GM18502 (cell line): Measurements from ENCODE around the gene KRT6C.

Experiments used
- ATAC-seq: cut with Tn5 transposase; IDR thresholded peaks from one replicate; pipeline ENCODE4 v1.9.1; 2021; ENCODE audit warnings: mild to moderate bottlenecking; ENCODE audit not compliant: unreplicated experiment, poor library complexity

KRT6C gene

GRCh38 chr12:52436828-52437474, 36.7 kb downstream of the KRT6C start:
- no peak for ATAC-seq

DNA sequence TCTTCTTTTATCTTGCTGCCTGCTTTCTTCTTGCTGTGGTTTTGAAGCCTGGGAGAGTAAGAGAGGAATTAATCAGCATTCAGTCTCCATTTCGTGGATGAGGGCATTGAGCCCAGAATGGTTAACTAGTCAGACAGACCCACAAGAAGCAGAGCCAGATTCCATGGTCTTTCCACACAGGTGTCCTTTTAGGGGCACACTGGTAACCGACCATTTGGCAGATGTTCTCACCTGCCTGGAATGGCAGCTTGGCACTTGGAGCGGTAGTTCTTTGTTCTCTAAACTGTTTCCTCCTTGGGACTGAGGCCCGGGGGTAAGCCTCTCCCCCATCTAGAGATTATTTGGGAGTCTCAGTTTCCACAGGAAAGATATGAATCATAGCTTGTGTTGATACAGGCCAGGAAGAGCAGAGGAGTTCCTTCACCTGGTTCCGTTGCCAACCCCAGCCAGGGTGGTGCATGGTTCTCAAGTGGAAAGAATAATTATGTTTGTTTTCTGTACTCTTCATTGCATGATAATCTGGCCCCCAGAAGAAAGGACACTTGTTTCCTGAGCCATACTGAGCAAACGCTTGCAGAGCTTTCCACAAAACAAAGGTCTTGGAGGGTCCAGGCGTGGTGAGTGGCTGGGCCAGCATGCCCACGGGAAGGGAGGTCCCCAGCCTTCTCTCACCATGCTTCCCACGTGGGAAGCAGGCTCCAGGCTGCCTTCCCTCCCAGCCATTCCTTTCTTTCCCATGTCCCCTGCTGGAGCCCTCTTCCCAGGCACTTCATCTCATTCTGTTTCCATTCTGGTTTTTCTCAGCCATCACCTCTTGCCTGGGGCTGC, 37.4 kb downstream of the KRT6C start:
- no peak for ATAC-seq

DNA sequence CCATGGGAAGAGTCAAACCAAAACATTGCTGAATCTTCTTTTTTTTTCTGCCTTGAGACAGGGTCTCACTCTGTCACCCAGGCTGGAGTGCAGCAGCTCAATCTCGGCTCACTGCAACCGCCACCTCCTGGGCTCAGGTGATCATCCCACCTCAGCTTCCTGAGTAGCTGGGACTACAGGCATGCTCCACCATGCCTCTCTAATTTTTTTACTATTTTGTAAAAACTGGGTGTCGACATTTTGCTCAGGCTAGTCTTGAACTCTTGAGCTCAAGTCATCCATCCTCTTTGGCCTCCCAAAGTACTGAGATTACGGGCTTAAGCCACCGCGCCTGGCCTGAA, 38.0 kb downstream of the KRT6C start:
- no peak for ATAC-seq

- ATAC-seq: no peak
Observed at GRCh38 chr12:52434760-52435530, 38.7 kb downstream of the KRT6C start.

GRCh38 chr12:52434081-52434733, 39.4 kb downstream of the KRT6C start, which contains the start of gene KRT75:
Gene KRT75 (minus strand): TSS chr12:52434371. CDS start chr12:52434304, 67 bp downstream.
- ATAC-seq: no peak

DNA sequence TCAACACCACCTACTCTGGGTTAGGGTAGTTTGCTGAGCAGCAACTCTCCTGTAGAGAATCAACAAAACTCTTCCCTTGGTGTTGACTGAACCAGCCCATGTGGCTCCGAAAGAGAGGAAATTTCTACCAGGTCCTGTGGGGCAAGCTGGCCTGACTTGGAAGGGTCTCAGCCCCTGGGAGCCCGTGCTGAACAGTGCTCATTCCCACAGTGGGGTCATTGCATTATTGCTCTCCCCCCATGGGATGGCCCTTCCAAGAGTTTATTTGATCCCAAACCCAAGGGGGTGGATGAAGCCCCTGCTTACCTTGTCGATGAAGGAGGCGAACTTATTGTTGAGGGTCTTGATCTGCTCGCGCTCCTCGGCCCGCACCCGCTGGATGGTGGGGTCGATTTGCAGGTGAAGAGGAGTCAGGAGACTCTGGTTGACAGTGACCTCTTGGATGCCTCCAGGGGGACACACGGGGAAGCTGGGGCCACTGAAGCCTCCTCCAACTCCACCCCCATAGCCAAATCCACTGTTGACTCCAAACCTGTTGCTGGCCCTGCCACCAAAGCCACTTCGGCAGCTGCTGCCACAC, 40.0 kb downstream of the KRT6C start:
- no peak for ATAC-seq

DNA sequence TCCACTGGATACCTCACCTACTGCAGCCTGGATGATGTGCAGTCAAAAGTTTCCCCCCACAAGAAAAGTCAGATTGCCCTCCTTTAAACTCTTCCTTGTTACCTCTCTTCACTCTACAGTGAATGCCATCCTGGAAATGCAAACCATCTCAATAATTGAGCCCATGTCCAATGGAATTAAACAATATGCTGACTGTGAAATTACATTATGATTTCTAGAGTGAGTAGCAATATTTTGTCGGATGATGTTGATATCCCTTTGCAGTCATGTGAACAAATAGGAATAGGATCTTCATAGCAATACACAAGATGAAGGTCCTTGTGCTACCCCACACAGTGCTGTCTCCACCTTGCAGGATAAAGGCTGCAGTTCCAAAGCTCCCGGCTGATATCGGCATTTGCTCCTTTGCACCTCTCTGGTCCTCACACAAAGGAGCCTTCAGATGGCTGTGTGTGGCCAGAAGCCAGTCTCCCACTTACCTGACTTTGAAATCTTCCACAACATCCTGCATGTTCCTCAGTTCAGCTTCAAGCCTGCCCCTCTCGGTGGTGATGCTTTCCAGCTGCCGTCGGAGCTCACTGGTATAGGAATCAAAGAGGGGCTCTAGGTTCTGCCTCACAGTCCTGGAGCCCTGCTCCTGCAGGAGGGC, 40.9 kb downstream of the KRT6C start:
- no peak for ATAC-seq

DNA sequence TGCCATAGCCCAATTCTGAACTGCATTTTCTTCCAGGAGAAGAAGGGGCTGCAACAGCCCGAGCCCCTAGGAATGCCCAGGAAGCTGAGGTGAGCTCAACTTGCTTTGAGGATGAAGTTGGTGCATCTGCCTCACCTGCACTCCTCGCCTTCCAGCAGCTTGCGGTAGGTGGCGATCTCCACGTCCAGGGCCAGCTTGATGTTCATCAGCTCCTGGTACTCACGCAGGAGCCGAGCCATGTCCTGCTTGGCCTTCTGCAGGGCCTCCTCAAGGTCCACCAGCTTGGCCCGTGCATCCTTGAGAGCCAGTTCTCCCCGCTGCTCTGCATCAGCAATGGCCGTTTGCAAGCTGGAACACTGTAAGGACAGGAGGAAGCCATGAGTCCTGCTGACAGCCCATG, 45.5 kb downstream of the KRT6C start:
- ATAC-seq: no peak

- ATAC-seq: no peak
Observed at GRCh38 chr12:52427083-52427482, 46.5 kb downstream of the KRT6C start.

DNA sequence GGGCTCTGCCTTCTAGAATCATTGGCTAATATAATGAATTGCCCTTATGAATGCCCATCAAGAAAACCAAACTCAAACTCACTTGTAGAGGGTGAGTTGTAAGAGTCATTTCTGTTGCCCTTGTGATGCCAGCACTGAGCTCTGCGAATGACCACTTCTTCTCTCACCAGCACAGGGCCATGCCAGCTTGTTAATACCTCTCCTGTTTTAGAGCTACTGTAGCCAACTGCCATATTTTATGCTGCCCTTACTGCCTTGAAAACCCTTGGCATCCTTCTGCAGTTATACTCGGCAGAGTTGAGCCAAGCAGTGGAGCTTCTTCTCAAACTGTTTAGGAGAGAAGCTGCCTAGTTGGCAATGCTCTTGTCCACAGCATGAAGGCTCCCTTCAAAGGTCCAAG, 47.6 kb downstream of the KRT6C start:
- no peak for ATAC-seq

DNA sequence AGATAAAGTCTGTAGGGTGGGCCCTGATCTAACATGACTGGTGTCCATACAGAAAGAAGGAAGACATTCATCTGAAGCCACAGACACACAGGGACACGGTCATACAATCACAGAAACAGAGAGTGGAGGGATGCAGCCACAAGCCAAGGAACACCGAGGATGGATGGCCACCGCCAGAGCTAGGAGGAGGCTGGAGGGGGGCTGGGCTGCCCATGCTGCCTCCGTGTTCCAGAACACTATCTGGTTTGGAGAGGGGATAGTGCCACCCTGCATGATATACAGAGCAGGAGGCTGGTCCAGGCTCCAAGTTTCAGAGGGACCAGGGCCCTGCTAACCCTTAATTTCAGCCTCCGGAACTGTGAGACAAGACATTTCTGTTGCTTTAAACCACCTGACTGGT, 48.1 kb downstream of the KRT6C start:
- ATAC-seq: no peak

GRCh38 chr12:52423661-52424500, 49.7 kb downstream of the KRT6C start:
- ATAC-seq: no peak

- no peak for ATAC-seq
Observed at GRCh38 chr12:52423035-52423434, 50.6 kb downstream of the KRT6C start.

GRCh38 chr12:52419656-52420055, 53.9 kb downstream of the KRT6C start:
- ATAC-seq: no peak

- ATAC-seq: no peak
Observed at GRCh38 chr12:52418576-52419110, 55.0 kb downstream of the KRT6C start.
